B cell (primary cell): Measurements from ENCODE around the gene FURIN. TPM values are rescaled to one million over a fixed set of nuclear protein-coding genes. Genes with fewer than 3 reads are reported as not detected.

Experiments used
- ATAC-seq: fragments of 200-7000 bp; cut with Tn5 transposase; one replicate; pipeline ENCODE4 v1.10.0; 2021; ENCODE audit warnings: low read depth, mild to moderate bottlenecking, moderate number of reproducible peaks, moderate library complexity
- CTCF ChIA-PET: fragments of 350-600 bp; sonication (Branson Sonifier 250); formaldehyde crosslinking; loops from one replicate; lab custom pipeline; 2021; ENCODE audit warnings: antibody characterized with exemption, inconsistent platforms; lab: Charles Lee
- POLR2A ChIA-PET: fragments of 350-600 bp; sonication (Branson Sonifier 250); formaldehyde crosslinking; loops from one replicate; lab custom pipeline; 2021; ENCODE audit warnings: antibody characterized with exemption; lab: Charles Lee
- DNase-seq: peaks from one replicate; pipeline ENCODE4 v3.0.0; 2013
- H2AFZ ChIP-seq: 2 replicates; pipeline ENCODE4 v1.6.1; 2012; ENCODE audit warnings: mild to moderate bottlenecking, low read depth, low read length; ENCODE audit not compliant: insufficient read depth, poor library complexity, severe bottlenecking
- H3K27ac ChIP-seq, 2 donors: 1 replicate in 1 of 2; 2 replicates in 1 of 2; pipeline ENCODE4 v1.5.1; 2012 to 2013; ENCODE audit warnings: low read length in 2 of 2, mild to moderate bottlenecking in 2 of 2, moderate library complexity in 1 of 2
- H3K27me3 ChIP-seq, 4 experiments: fragments of 200-600 bp in 1 of 4; sonication (generic) in 1 of 4; replicated peaks in 1 of 4; 1 replicate in 2 of 4; 2 replicates in 2 of 4; pipeline versions ENCODE4 v1.6.1 to v1.7.0; 2013 to 2016; ENCODE audit warnings: low read length in 3 of 4, mild to moderate bottlenecking in 2 of 4, mixed read lengths in 1 of 4, moderate library complexity in 1 of 4; ENCODE audit not compliant: insufficient read depth in 4 of 4, control insufficient read depth in 3 of 4; ENCODE audit errors: control extremely low read depth in 1 of 4
- H3K36me3 ChIP-seq, 2 experiments: replicated peaks in 1 of 2; 1 replicate in 1 of 2; 2 replicates in 1 of 2; pipeline versions ENCODE4 v1.6.1 to v1.7.1; 2013; ENCODE audit warnings: low read length in 1 of 2; ENCODE audit not compliant: insufficient read depth in 2 of 2, control insufficient read depth in 1 of 2; ENCODE audit errors: control extremely low read depth in 1 of 2, extremely low read depth in 1 of 2
- H3K4me1 ChIP-seq, 2 donors: fragments of 200-600 bp in 1 of 2; sonication (generic) in 1 of 2; 1 replicate in 1 of 2; 2 replicates in 1 of 2; pipeline versions ENCODE4 v1.5.1 to v1.6.1; 2013 to 2017; ENCODE audit warnings: low read length in 2 of 2; ENCODE audit not compliant: control insufficient read depth in 2 of 2, insufficient read depth in 2 of 2
- H3K4me2 ChIP-seq: replicated peaks from 2 replicates; pipeline ENCODE3; 2012; ENCODE audit warnings: mild to moderate bottlenecking, low read depth, low read length; ENCODE audit not compliant: poor library complexity, severe bottlenecking
- H3K4me3 ChIP-seq, 5 experiments: fragments of 200-600 bp in 1 of 5; sonication (generic) in 1 of 5; 1 replicate in 3 of 5; 2 replicates in 2 of 5; pipeline versions ENCODE4 v1.5.1 to v1.7.0; 2011 to 2016; ENCODE audit warnings: low read length in 4 of 5, mild to moderate bottlenecking in 4 of 5, low read depth in 2 of 5, control low read depth in 1 of 5, moderate library complexity in 1 of 5; ENCODE audit not compliant: insufficient read depth in 1 of 5; ENCODE audit errors: control extremely low read depth in 1 of 5, extremely low read depth in 1 of 5
- H3K79me2 ChIP-seq: fragments of 200-600 bp; sonication (generic); one replicate; pipeline ENCODE4 v1.6.0; 2016; ENCODE audit warnings: low read length; ENCODE audit not compliant: control insufficient read depth, insufficient read depth
- H3K9ac ChIP-seq: fragments of 200-600 bp; sonication (generic); 2 replicates; pipeline ENCODE4 v1.6.1; 2017; ENCODE audit warnings: mild to moderate bottlenecking, low read length, moderate library complexity
- H3K9me3 ChIP-seq, 3 donors: one replicate each; pipeline versions ENCODE4 v1.6.1 to v1.7.1; 2013; ENCODE audit warnings: low read length in 2 of 3; ENCODE audit not compliant: control insufficient read depth in 2 of 3, insufficient read depth in 1 of 3; ENCODE audit errors: control extremely low read depth in 1 of 3
- H4K20me1 ChIP-seq: 2 replicates; pipeline ENCODE4 v1.6.0; 2012; ENCODE audit warnings: mild to moderate bottlenecking, low read length; ENCODE audit not compliant: insufficient read depth, control insufficient read depth, poor library complexity, severe bottlenecking
- H3K27ac Mint-ChIP-seq: one replicate; pipeline ENCODE4 v1.8.0; 2021; ENCODE audit warnings: mixed read lengths
- H3K27me3 Mint-ChIP-seq: one replicate; pipeline ENCODE4 v1.8.0; 2021; ENCODE audit warnings: mixed read lengths
- H3K4me1 Mint-ChIP-seq: one replicate; pipeline ENCODE4 v1.8.0; 2021; ENCODE audit warnings: mixed read lengths
- H3K4me3 Mint-ChIP-seq: one replicate; pipeline ENCODE4 v1.8.0; 2021; ENCODE audit warnings: mixed read lengths
- H3K9me3 Mint-ChIP-seq: one replicate; pipeline ENCODE4 v1.8.0; 2022; ENCODE audit warnings: mixed read lengths; ENCODE audit not compliant: insufficient read depth
- EZH2 ChIP-seq: IDR thresholded peaks from 2 replicates; pipeline ENCODE4 v1.6.1; 2012; ENCODE audit warnings: borderline replicate concordance, low read depth, mild to moderate bottlenecking, moderate library complexity, low read length; ENCODE audit not compliant: insufficient read depth, poor library complexity, severe bottlenecking
- WGBS: methylation state at CpG from one replicate; pipeline ENCODE4 v1.1.5; 2013; ENCODE audit warnings: missing lambda C conversion rate; ENCODE audit not compliant: insufficient coverage; 5-methylcytosine and 5-hydroxymethylcytosine counted together
- intact Hi-C: fragments of 100-400 bp; cut with micrococcal nuclease; formaldehyde crosslinking; loops from one replicate; pipeline ENCODE4 v1.10.0; 2022
- polyA plus RNA-seq: library from polyadenylated mRNA; depleted of rRNA; stranded (reverse); fragments of >200 nt; gene quantifications from 2 replicates; pipeline ENCODE4 v1.2.3, GENCODE V29; 2012
- total RNA-seq, 2 donors: library from RNA; stranded (reverse); fragments of 120-200 nt in 1 of 2; gene quantifications; 1 replicate in 1 of 2; 2 replicates in 1 of 2; pipeline versions ENCODE4 v1.2.3 to v1.2.4, GENCODE V29; 2013 to 2022
- TF ChIP-seq, protein P1 (sequence below): fragments of 200-600 bp; IDR thresholded peaks from one replicate; pipeline ENCODE4 v1.8.0; 2022; ENCODE audit warnings: antibody characterized with exemption, mild to moderate bottlenecking

The FURIN gene
- total and polyA plus RNA-seq, 2 donors (not counting 1 experiment from before 2014, with no cell fraction given): 31.6 to 66.7 TPM

DNA sequence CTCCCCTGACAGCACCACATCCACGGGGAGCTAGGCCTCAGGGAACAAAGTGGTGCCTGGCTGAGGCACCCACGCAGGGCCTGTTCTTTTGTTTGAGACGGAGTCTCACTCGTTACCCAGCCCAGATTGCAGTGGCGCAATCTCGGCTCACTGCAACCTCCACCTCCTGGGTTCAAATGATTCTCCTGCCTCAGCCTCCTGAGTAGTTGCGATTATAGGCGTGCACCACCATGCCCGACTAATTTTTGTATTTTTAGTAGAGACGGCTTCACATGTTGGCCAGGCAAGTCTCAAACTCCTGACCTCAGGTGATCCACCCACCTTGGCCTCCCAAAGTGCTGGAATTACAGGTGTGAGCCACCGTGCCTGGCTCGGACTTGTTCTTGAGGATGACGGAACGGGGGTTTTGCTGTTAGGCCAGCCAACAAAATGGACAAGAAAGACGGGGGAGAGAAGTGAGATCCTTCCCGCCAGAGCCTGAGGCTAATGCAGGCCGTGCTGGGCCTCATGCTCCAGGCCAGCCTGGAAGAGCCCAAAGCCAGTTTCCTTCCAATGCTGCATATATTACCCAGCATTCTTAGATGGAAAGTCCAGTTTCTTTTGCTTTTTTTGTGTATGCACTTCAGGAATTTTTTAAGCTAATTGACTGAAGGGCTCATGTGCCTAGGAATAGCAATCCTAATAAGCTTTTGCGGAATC, 28.1 kb upstream of the FURIN start:
- H3K36me3 ChIP-seq: no peaks in the 10 kb centered on the region
- H3K4me3 Mint-ChIP-seq: peak overlapping the region; percentile 66
- no peaks in the 10 kb centered on the region for H4K20me1 ChIP-seq
- intact Hi-C loops: no loop called here
- peak overlapping the region; percentile 71 for H2AFZ ChIP-seq
- WGBS: 97% methylated on average over 14 of the region's 18 CpGs
- H3K9me3 ChIP-seq: no peaks in the 10 kb centered on the region
- no peak for ATAC-seq
- POLR2A ChIA-PET: interaction anchor here (1.0 to 2.4 kb wide), 6 partner anchors 10 to 44 kb away, joined by 3 to 28 read pairs (median 4); partner anchors contain the start of gene FES
- peaks cover 8% of the 10 kb centered on the region for H3K79me2 ChIP-seq
- peaks cover 45% of the 10 kb centered on the region for H3K4me1 Mint-ChIP-seq
- DNase-seq: no peak
- peak overlapping the region; percentile 61 for H3K27ac Mint-ChIP-seq
- CTCF ChIA-PET: interaction anchor here (0.7 to 3.3 kb wide), 5 partner anchors 11 to 192 kb away, joined by 3 to 28 read pairs (median 8); partner anchors contain the start of gene FES
- no peaks in the 10 kb centered on the region for H3K27me3 ChIP-seq
- TF ChIP-seq EZH2: no peak
- TF ChIP-seq, protein P1, sequence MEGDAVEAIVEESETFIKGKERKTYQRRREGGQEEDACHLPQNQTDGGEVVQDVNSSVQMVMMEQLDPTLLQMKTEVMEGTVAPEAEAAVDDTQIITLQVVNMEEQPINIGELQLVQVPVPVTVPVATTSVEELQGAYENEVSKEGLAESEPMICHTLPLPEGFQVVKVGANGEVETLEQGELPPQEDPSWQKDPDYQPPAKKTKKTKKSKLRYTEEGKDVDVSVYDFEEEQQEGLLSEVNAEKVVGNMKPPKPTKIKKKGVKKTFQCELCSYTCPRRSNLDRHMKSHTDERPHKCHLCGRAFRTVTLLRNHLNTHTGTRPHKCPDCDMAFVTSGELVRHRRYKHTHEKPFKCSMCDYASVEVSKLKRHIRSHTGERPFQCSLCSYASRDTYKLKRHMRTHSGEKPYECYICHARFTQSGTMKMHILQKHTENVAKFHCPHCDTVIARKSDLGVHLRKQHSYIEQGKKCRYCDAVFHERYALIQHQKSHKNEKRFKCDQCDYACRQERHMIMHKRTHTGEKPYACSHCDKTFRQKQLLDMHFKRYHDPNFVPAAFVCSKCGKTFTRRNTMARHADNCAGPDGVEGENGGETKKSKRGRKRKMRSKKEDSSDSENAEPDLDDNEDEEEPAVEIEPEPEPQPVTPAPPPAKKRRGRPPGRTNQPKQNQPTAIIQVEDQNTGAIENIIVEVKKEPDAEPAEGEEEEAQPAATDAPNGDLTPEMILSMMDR: no peak
- H3K4me1 ChIP-seq: peaks cover 41 to 52% of the 10 kb centered on the region in 2 donors
- H3K4me3 ChIP-seq: peak overlapping the region in 3 of 5 experiments; percentile 52 to 74 (median 63)
- no peaks in the 10 kb centered on the region for H3K27me3 Mint-ChIP-seq
- H3K27ac ChIP-seq: peak overlapping the region in 1 of 2 donors; percentile 67
- peak overlapping the region; percentile 87 for H3K4me2 ChIP-seq
- H3K9ac ChIP-seq: peak overlapping the region; percentile 61
- H3K9me3 Mint-ChIP-seq: no peaks in the 10 kb centered on the region

DNA sequence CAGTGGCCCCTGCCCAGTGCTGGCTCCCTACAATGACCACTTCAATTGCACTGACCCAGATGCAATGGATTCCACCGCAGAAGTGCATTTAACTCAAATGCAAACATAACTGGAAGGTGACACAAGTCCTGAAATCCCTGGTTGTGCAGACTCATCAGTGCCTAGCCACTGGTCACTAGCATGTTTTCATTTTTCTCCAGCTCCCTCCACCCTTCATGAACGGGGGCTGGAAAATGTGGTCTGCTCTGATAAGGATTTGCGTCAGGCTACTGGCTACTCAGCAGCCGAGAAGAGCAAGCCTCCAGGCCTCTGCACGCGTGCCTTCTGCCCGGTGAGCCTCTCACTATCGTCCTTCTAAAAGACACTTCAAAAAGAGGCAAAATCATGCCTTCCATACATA, 27.4 kb upstream of the FURIN start:
- no peak overlapping the region for H3K27ac ChIP-seq
- no peak overlapping the region for H3K4me3 Mint-ChIP-seq
- no peak overlapping the region for H3K4me3 ChIP-seq
- H3K4me1 ChIP-seq: peaks cover 45 to 53% of the 10 kb centered on the region in 2 donors
- ATAC-seq (no peak), DNase-seq (no peak)
- no peak overlapping the region for H2AFZ ChIP-seq
- H3K9me3 ChIP-seq: no peaks in the 10 kb centered on the region
- ChIA-PET POLR2A (interaction anchor here (2.4 kb wide), 1 partner anchor 11 kb away, joined by 28 read pairs; no protein-coding TSS in a partner anchor), CTCF (interaction anchor here (0.7 to 2.1 kb wide), 3 partner anchors 11 to 123 kb away, joined by 3 to 8 read pairs (median 4); no protein-coding TSS in a partner anchor)
- 93% methylated on average over 2 of the region's 8 CpGs for WGBS
- H3K4me2 ChIP-seq: no peak overlapping the region
- no peaks in the 10 kb centered on the region for H3K9me3 Mint-ChIP-seq
- no peak overlapping the region for H3K9ac ChIP-seq
- H3K27ac Mint-ChIP-seq: no peak overlapping the region
- no peaks in the 10 kb centered on the region for H3K36me3 ChIP-seq
- no peaks in the 10 kb centered on the region for H3K27me3 Mint-ChIP-seq
- TF ChIP-seq, protein P1: no peak
- TF ChIP-seq EZH2: no peak
- H3K4me1 Mint-ChIP-seq: peaks cover 47% of the 10 kb centered on the region
- no peaks in the 10 kb centered on the region for H4K20me1 ChIP-seq
- H3K27me3 ChIP-seq: no peaks in the 10 kb centered on the region
- H3K79me2 ChIP-seq: peaks cover 8% of the 10 kb centered on the region
- intact Hi-C loops: no loop called here
